HG03196 (cell line): ENCODE data around the gene CREB3L1.

ENCODE experiments used
- ATAC-seq: cut with Tn5 transposase; IDR thresholded peaks from one replicate; pipeline ENCODE4 v1.9.1; 2021; ENCODE audit not compliant: unreplicated experiment

The CREB3L1 gene

GRCh38 chr11:46272816-46273427 is 4.5 kb upstream of the CREB3L1 start:
- no peak for ATAC-seq

GRCh38 chr11:46273511-46274205 is 3.8 kb upstream of the CREB3L1 start:
- ATAC-seq, result no peak

GRCh38 chr11:46275964-46276641 is 1.4 kb upstream of the CREB3L1 start:
- no peak for ATAC-seq

- no peak for ATAC-seq
These were observed 195 bp upstream of the CREB3L1 start for GRCh38 chr11:46277313-46277621.

- no peak for ATAC-seq
These were observed 1.1 kb downstream of the CREB3L1 start for GRCh38 chr11:46278387-46279125.

GRCh38 chr11:46279126-46280099 is 2.0 kb downstream of the CREB3L1 start:
- no peak for ATAC-seq

GRCh38 chr11:46280706-46281105 is 3.2 kb downstream of the CREB3L1 start:
- ATAC-seq, result no peak

- ATAC-seq, result no peak
These were observed 3.9 kb downstream of the CREB3L1 start for GRCh38 chr11:46281371-46281831.

- ATAC-seq, result no peak
These were observed 7.7 kb downstream of the CREB3L1 start for GRCh38 chr11:46285173-46285572.

- ATAC-seq, result no peak
These were observed 8.2 kb downstream of the CREB3L1 start for GRCh38 chr11:46285594-46286033.

GRCh38 chr11:46286789-46287188 is 9.3 kb downstream of the CREB3L1 start:
- no peak for ATAC-seq

- no peak for ATAC-seq
These were observed 11.0 kb downstream of the CREB3L1 start for GRCh38 chr11:46288451-46288850.

GRCh38 chr11:46290011-46290410 is 12.5 kb downstream of the CREB3L1 start:
- ATAC-seq, result no peak

- ATAC-seq, result no peak
These were observed 13.3 kb downstream of the CREB3L1 start for GRCh38 chr11:46290598-46291309.

- ATAC-seq, result no peak
These were observed 14.1 kb downstream of the CREB3L1 start for GRCh38 chr11:46291441-46292150.

GRCh38 chr11:46293066-46293465 is 15.6 kb downstream of the CREB3L1 start:
- ATAC-seq, result no peak

- no peak for ATAC-seq
These were observed 16.2 kb downstream of the CREB3L1 start for GRCh38 chr11:46293641-46294103.

- ATAC-seq, result no peak
These were observed 17.2 kb downstream of the CREB3L1 start for GRCh38 chr11:46294365-46295309.
